ENCODE results near the gene PCYT1A. TPM values are rescaled to one million over a fixed set of nuclear protein-coding genes. Genes with fewer than 3 reads are reported as not detected.
"Not testable (repeated sequence)": the region's sequence is repeated elsewhere in the genome, so short reads cannot be mapped to it uniquely, and the experiment has no call there.

The PCYT1A gene
- total RNA-seq, 2 experiments from 2014 or later = 53.2 to 57.3 TPM

GRCh38 chr3:196317687-196318467, 30.4 kb upstream of the PCYT1A start, which contains the start of gene DYNLT2B:
TSS of gene DYNLT2B (minus strand) at chr3:196318240. CDS start at chr3:196318152, 88 bp downstream.
- peaks cover 14% of the 10 kb centered on the region for H3K4me1 Mint-ChIP-seq (ENCODE audit: low read depth)
- CTCF ChIA-PET = interaction anchor here (1.0 to 1.5 kb wide), 4 partner anchors 29 to 211 kb away, joined by 3 to 4 read pairs (median 4); no protein-coding TSS in a partner anchor
- H3K27me3 Mint-ChIP-seq (ENCODE audit: low read depth) = no peaks in the 10 kb centered on the region
- ATAC-seq (peak; percentile 91), DNase-seq (peak; percentile 91)
- peak within 1 kb of the TSS; percentile 98 for H3K27ac Mint-ChIP-seq
- H3K36me3 Mint-ChIP-seq (ENCODE audit: low read depth) = peaks cover 9% of the 10 kb centered on the region
- H3K4me3 Mint-ChIP-seq = peak within 1 kb of the TSS; percentile 94
- POLR2A ChIA-PET = interaction anchor here (0.6 to 2.1 kb wide), 16 partner anchors 9 to 624 kb away, joined by 3 to 17 read pairs (median 4); partner anchors contain the start of genes NCBP2, PCYT1A, SENP5 and UBXN7
- no peaks in the 10 kb centered on the region for H3K9me3 Mint-ChIP-seq (ENCODE audit: insufficient read depth)

GRCh38 chr3:196316799-196317686, 29.5 kb upstream of the PCYT1A start:
- peak overlapping the region; percentile 94 for H3K4me3 Mint-ChIP-seq

GRCh38 chr3:196315821-196316220, 28.3 kb upstream of the PCYT1A start:
- H3K4me1 Mint-ChIP-seq (ENCODE audit: low read depth) = peaks cover 11% of the 10 kb centered on the region
- H3K9me3 Mint-ChIP-seq (ENCODE audit: insufficient read depth) = no peaks in the 10 kb centered on the region
- peaks cover 10% of the 10 kb centered on the region for H3K36me3 Mint-ChIP-seq (ENCODE audit: low read depth)
- ChIA-PET POLR2A (interaction anchor here (1.2 kb wide), 1 partner anchor 41 kb away, joined by 4 read pairs; no protein-coding TSS in a partner anchor), CTCF (no interaction called here)
- no peaks in the 10 kb centered on the region for H3K27me3 Mint-ChIP-seq (ENCODE audit: low read depth)
- H3K4me3 Mint-ChIP-seq = no peak overlapping the region
- H3K27ac Mint-ChIP-seq = no peak overlapping the region
- DNase-seq (no peak), ATAC-seq (no peak)

More at GRCh38 chr3:196316799-196317686, 29.5 kb upstream of the PCYT1A start:
- ChIA-PET CTCF (interaction anchor here (1.0 to 1.5 kb wide), 3 partner anchors 62 to 212 kb away, joined by 3 to 4 read pairs (median 3); no protein-coding TSS in a partner anchor), POLR2A (interaction anchor here (0.7 to 2.1 kb wide), 13 partner anchors 10 to 551 kb away, joined by 3 to 17 read pairs (median 4); partner anchors contain the start of genes PCYT1A, SENP5 and UBXN7)
- Mint-ChIP-seq H3K4me1 (ENCODE audit: low read depth) (peaks cover 14% of the 10 kb centered on the region), H3K27ac (peak overlapping the region; percentile 98)
- not testable (repeated sequence) for DNase-seq; H3K36me3 Mint-ChIP-seq (ENCODE audit: low read depth); ATAC-seq; H3K27me3 Mint-ChIP-seq (ENCODE audit: low read depth); H3K9me3 Mint-ChIP-seq (ENCODE audit: insufficient read depth)

GRCh38 chr3:196314597-196314996, 27.1 kb upstream of the PCYT1A start:
- ChIA-PET CTCF (interaction anchor here (1.3 kb wide), 1 partner anchor 214 kb away, joined by 3 read pairs; no protein-coding TSS in a partner anchor), POLR2A (no interaction called here)
- DNase-seq (no peak), ATAC-seq (no peak)
- Mint-ChIP-seq H3K36me3 (ENCODE audit: low read depth) (peaks cover 10% of the 10 kb centered on the region), H3K27ac (peak overlapping the region; percentile 5), H3K4me1 (ENCODE audit: low read depth) (peaks cover 11% of the 10 kb centered on the region), H3K4me3 (no peak overlapping the region), H3K27me3 (ENCODE audit: low read depth) (no peaks in the 10 kb centered on the region), H3K9me3 (ENCODE audit: insufficient read depth) (no peaks in the 10 kb centered on the region)

GRCh38 chr3:196314086-196314485, 26.6 kb upstream of the PCYT1A start:
- not testable (repeated sequence) for H3K27ac Mint-ChIP-seq

GRCh38 chr3:196302960-196303359, 15.4 kb upstream of the PCYT1A start:
- CTCF ChIA-PET; H3K9me3 Mint-ChIP-seq (ENCODE audit: insufficient read depth); POLR2A ChIA-PET; H3K27ac Mint-ChIP-seq; DNase-seq; H3K27me3 Mint-ChIP-seq (ENCODE audit: low read depth); H3K4me1 Mint-ChIP-seq (ENCODE audit: low read depth); ATAC-seq; H3K4me3 Mint-ChIP-seq: not testable (repeated sequence)
- peaks cover 17% of the 10 kb centered on the region for H3K36me3 Mint-ChIP-seq (ENCODE audit: low read depth)

More at GRCh38 chr3:196314086-196314485, 26.6 kb upstream of the PCYT1A start:
- H3K27me3 Mint-ChIP-seq (ENCODE audit: low read depth); H3K4me3 Mint-ChIP-seq; DNase-seq; H3K9me3 Mint-ChIP-seq (ENCODE audit: insufficient read depth); ATAC-seq; POLR2A ChIA-PET; H3K4me1 Mint-ChIP-seq (ENCODE audit: low read depth): not testable (repeated sequence)
- H3K36me3 Mint-ChIP-seq (ENCODE audit: low read depth) = peaks cover 10% of the 10 kb centered on the region
- CTCF ChIA-PET = interaction anchor here (1.3 kb wide), 1 partner anchor 215 kb away, joined by 3 read pairs; no protein-coding TSS in a partner anchor

GRCh38 chr3:196302551-196302950, 15.0 kb upstream of the PCYT1A start:
- peaks cover 17% of the 10 kb centered on the region for H3K36me3 Mint-ChIP-seq (ENCODE audit: low read depth)
- CTCF ChIA-PET; H3K9me3 Mint-ChIP-seq (ENCODE audit: insufficient read depth); ATAC-seq; POLR2A ChIA-PET; H3K27ac Mint-ChIP-seq; DNase-seq; H3K4me3 Mint-ChIP-seq; H3K4me1 Mint-ChIP-seq (ENCODE audit: low read depth); H3K27me3 Mint-ChIP-seq (ENCODE audit: low read depth): not testable (repeated sequence)

GRCh38 chr3:196298521-196298920, 11.0 kb upstream of the PCYT1A start:
- DNase-seq = no peak
- peaks cover 10% of the 10 kb centered on the region for H3K36me3 Mint-ChIP-seq (ENCODE audit: low read depth)
- H3K4me3 Mint-ChIP-seq = no peak overlapping the region
- POLR2A ChIA-PET = interaction anchor here (0.8 kb wide), 1 partner anchor 9 kb away, joined by 4 read pairs; no protein-coding TSS in a partner anchor
- H3K4me1 Mint-ChIP-seq (ENCODE audit: low read depth) = no peaks in the 10 kb centered on the region
- H3K27me3 Mint-ChIP-seq (ENCODE audit: low read depth) = no peaks in the 10 kb centered on the region
- ATAC-seq = no peak
- no peak overlapping the region for H3K27ac Mint-ChIP-seq
- H3K9me3 Mint-ChIP-seq (ENCODE audit: insufficient read depth) = no peaks in the 10 kb centered on the region
- CTCF ChIA-PET = no interaction called here

GRCh38 chr3:196292286-196292923, 4.9 kb upstream of the PCYT1A start:
- H3K27ac Mint-ChIP-seq = no peak overlapping the region
- POLR2A ChIA-PET = no interaction called here
- no peak overlapping the region for H3K4me3 Mint-ChIP-seq
- peaks cover 7% of the 10 kb centered on the region for H3K36me3 Mint-ChIP-seq (ENCODE audit: low read depth)
- H3K4me1 Mint-ChIP-seq (ENCODE audit: low read depth) = peaks cover 9% of the 10 kb centered on the region
- DNase-seq (no peak), ATAC-seq (no peak)
- H3K9me3 Mint-ChIP-seq (ENCODE audit: insufficient read depth) = no peaks in the 10 kb centered on the region
- no peaks in the 10 kb centered on the region for H3K27me3 Mint-ChIP-seq (ENCODE audit: low read depth)
- CTCF ChIA-PET = no interaction called here

- DNase-seq = no peak
- CTCF ChIA-PET = interaction anchor here (0.7 to 1.0 kb wide), 3 partner anchors 8 to 53 kb away, joined by 3 read pairs; no protein-coding TSS in a partner anchor
- ATAC-seq = no peak
- H3K36me3 Mint-ChIP-seq (ENCODE audit: low read depth) = peaks cover 24% of the 10 kb centered on the region
- peak overlapping the region; percentile 93 for H3K4me3 Mint-ChIP-seq
- H3K27me3 Mint-ChIP-seq (ENCODE audit: low read depth) = no peaks in the 10 kb centered on the region
- POLR2A ChIA-PET = interaction anchor here (0.6 to 2.1 kb wide), 2 partner anchors 20 to 30 kb away, joined by 4 to 6 read pairs; partner anchors contain the start of gene DYNLT2B
- H3K27ac Mint-ChIP-seq = peak overlapping the region; percentile 98
- no peaks in the 10 kb centered on the region for H3K9me3 Mint-ChIP-seq (ENCODE audit: insufficient read depth)
- H3K4me1 Mint-ChIP-seq (ENCODE audit: low read depth) = peaks cover 38% of the 10 kb centered on the region
Observed at GRCh38 chr3:196288141-196288460, 575 bp upstream of the PCYT1A start.

GRCh38 chr3:196287090-196287439, 461 bp downstream of the PCYT1A start:
- Mint-ChIP-seq H3K4me3 (peak overlapping the region; percentile 93), H3K27ac (peak overlapping the region; percentile 98), H3K9me3 (ENCODE audit: insufficient read depth) (no peaks in the 10 kb centered on the region), H3K27me3 (ENCODE audit: low read depth) (no peaks in the 10 kb centered on the region), H3K36me3 (ENCODE audit: low read depth) (peaks cover 26% of the 10 kb centered on the region), H3K4me1 (ENCODE audit: low read depth) (peaks cover 40% of the 10 kb centered on the region)
- peak; percentile 50 for ATAC-seq
- ChIA-PET POLR2A (no interaction called here), CTCF (interaction anchor here (1.0 kb wide), 1 partner anchor 52 kb away, joined by 3 read pairs; no protein-coding TSS in a partner anchor)
- peak; percentile 51 for DNase-seq
